HCT116 (cell line): ENCODE results near the gene NAA60. TPM values are rescaled to one million over a fixed set of nuclear protein-coding genes. Genes with fewer than 3 reads are reported as not detected.

Experiments used
- ATAC-seq: fragments of 200-7000 bp; cut with Tn5 transposase; 2 replicates; pipeline ENCODE4 v1.9.1; 2020; ENCODE audit warnings: mild to moderate bottlenecking, moderate library complexity
- BruUV-seq: library from RNA; stranded (reverse); fragments of 400-500 nt; replicated peaks from 2 replicates; lab custom pipeline; 2021; lab: Mats Ljungman, UMichigan
- CTCF ChIA-PET: fragments of 300-600 bp; sonication (Branson Sonifier 250); formaldehyde crosslinking; loops from one replicate; lab custom pipeline; 2021; ENCODE audit warnings: antibody characterized with exemption; lab: Charles Lee
- POLR2A ChIA-PET: fragments of 300-600, 350-600 bp; sonication (Branson Sonifier 250); formaldehyde crosslinking; loops from one replicate; lab custom pipeline; 2021; ENCODE audit warnings: antibody characterized with exemption; lab: Charles Lee
- RAD21 ChIA-PET, 2 experiments: fragments of 300-600 bp; sonication (Branson Sonifier 250); formaldehyde crosslinking; loops; one replicate each; lab custom pipeline; 2023; ENCODE audit warnings: low total read pairs in 2 of 2; ENCODE audit not compliant: uncharacterized antibody in 2 of 2, unreplicated experiment in 2 of 2, low non-redundant PET in 1 of 2; lab: Charles Lee
- DNase-seq: peaks from one replicate; pipeline ENCODE4 v3.0.0-alpha.2; 2010; ENCODE audit warnings: low read depth, low spot score
- H2AFZ ChIP-seq: fragments of 200-600 bp; shearing (Covaris generic), sonication (generic); 2 replicates; pipeline ENCODE4 v1.6.1; 2017; ENCODE audit warnings: low read depth, mixed run types, mixed read lengths, antibody characterized with exemption, low read length; ENCODE audit not compliant: poor library complexity, severe bottlenecking
- H3K27ac ChIP-seq: 2 replicates; pipeline ENCODE4 v1.5.1; 2012; ENCODE audit warnings: low read depth, low read length
- H3K27me3 ChIP-seq: fragments of 200-600 bp; sonication (generic); 2 replicates; pipeline ENCODE4 v1.6.1; 2016; ENCODE audit warnings: mixed run types, low read length, mixed read lengths; ENCODE audit not compliant: insufficient read depth
- H3K36me3 ChIP-seq, 2 experiments: fragments of 200-500 bp in 1 of 2; fragments of 200-600 bp in 1 of 2; sonication (Bioruptor generic) in 1 of 2; sonication (generic) in 1 of 2; 2 replicates each; pipeline versions ENCODE4 v1.5.1 to v1.6.1; 2014 to 2016; ENCODE audit warnings: low read length in 2 of 2, inconsistent platforms in 1 of 2, mixed read lengths in 1 of 2, mixed run types in 1 of 2; ENCODE audit not compliant: insufficient read depth in 2 of 2, control insufficient read depth in 1 of 2
- H3K4me1 ChIP-seq, 2 experiments: fragments of 200-600 bp in 1 of 2; sonication (generic) in 1 of 2; 2 replicates each; pipeline versions ENCODE4 v1.5.1 to v1.6.1; 2012 to 2017; ENCODE audit warnings: low read length in 2 of 2, inconsistent platforms in 1 of 2, mild to moderate bottlenecking in 1 of 2, mixed read lengths in 1 of 2, mixed run types in 1 of 2, moderate library complexity in 1 of 2; ENCODE audit not compliant: insufficient read depth in 2 of 2, control insufficient read depth in 1 of 2
- H3K4me2 ChIP-seq: fragments of 200-600 bp; sonication (generic); 2 replicates; pipeline ENCODE4 v1.6.1; 2017; ENCODE audit warnings: mixed run types, low read length, mixed read lengths
- H3K4me3 ChIP-seq, 2 experiments: fragments of 200-600 bp in 1 of 2; sonication (generic) in 1 of 2; replicated peaks in 1 of 2; 2 replicates each; pipeline ENCODE4 v1.5.1; 2011 to 2016; ENCODE audit warnings: low read length in 2 of 2, control low read depth in 1 of 2, low read depth in 1 of 2, mild to moderate bottlenecking in 1 of 2, mixed read lengths in 1 of 2, mixed run types in 1 of 2
- H3K79me2 ChIP-seq: fragments of 200-600 bp; sonication (generic); 2 replicates; pipeline ENCODE4 v1.6.1; 2017; ENCODE audit warnings: mild to moderate bottlenecking, mixed run types, low read length, moderate library complexity, mixed read lengths; ENCODE audit not compliant: insufficient read depth
- H3K9ac ChIP-seq: fragments of 200-600 bp; sonication (generic); 2 replicates; pipeline ENCODE4 v1.6.1; 2016; ENCODE audit warnings: low read length, mixed read lengths
- H3K9me2 ChIP-seq: fragments of 200-600 bp; sonication (generic), shearing (Covaris generic); 2 replicates; pipeline ENCODE4 v1.6.1; 2017; ENCODE audit warnings: mixed run types, mild to moderate bottlenecking, moderate library complexity; ENCODE audit not compliant: insufficient read depth
- H3K9me3 ChIP-seq, 2 experiments: fragments of 200-500 bp in 1 of 2; fragments of 200-600 bp in 1 of 2; sonication (Bioruptor generic) in 1 of 2; sonication (generic) in 1 of 2; 2 replicates each; pipeline ENCODE4 v1.6.1; 2014 to 2017; ENCODE audit warnings: low read length in 2 of 2, mixed read lengths in 2 of 2, inconsistent platforms in 1 of 2, low read depth in 1 of 2, mild to moderate bottlenecking in 1 of 2, mixed run types in 1 of 2, moderate library complexity in 1 of 2; ENCODE audit not compliant: control insufficient read depth in 1 of 2, insufficient read depth in 1 of 2
- H4K20me1 ChIP-seq: fragments of 200-600 bp; sonication (generic), shearing (Covaris generic); 2 replicates; pipeline ENCODE4 v1.6.1; 2017; ENCODE audit warnings: mixed run types, mild to moderate bottlenecking, moderate library complexity; ENCODE audit not compliant: insufficient read depth
- ATF3 ChIP-seq: IDR thresholded peaks from 2 replicates; pipeline ENCODE4 v1.6.1; 2012
- CTCF ChIP-seq, 3 experiments: fragments of 200-600 bp in 1 of 3; sonication (generic) in 1 of 3; IDR thresholded peaks in 2 of 3; conservative IDR thresholded peaks in 1 of 3; 2 replicates each; pipeline ENCODE4 v1.5.1; 2012 to 2017; ENCODE audit warnings: low read depth in 2 of 3, low read length in 2 of 3, antibody characterized with exemption in 1 of 3, borderline replicate concordance in 1 of 3, control low read depth in 1 of 3, mild to moderate bottlenecking in 1 of 3, mixed read lengths in 1 of 3, mixed run types in 1 of 3, moderate library complexity in 1 of 3; ENCODE audit not compliant: insufficient read depth in 1 of 3
- EZH2phosphoT487 ChIP-seq: fragments of 200-600 bp; IDR thresholded peaks from 2 replicates; pipeline ENCODE4 v1.6.1; 2018; ENCODE audit warnings: antibody characterized with exemption, borderline replicate concordance
- JUND ChIP-seq: IDR thresholded peaks from 2 replicates; pipeline ENCODE4 v1.6.1; 2012
- MAX ChIP-seq: IDR thresholded peaks from 2 replicates; pipeline ENCODE4 v1.6.1; 2012
- SP1 ChIP-seq: IDR thresholded peaks from 2 replicates; pipeline ENCODE4 v1.6.1; 2012; ENCODE audit warnings: low read depth
- ZBTB33 ChIP-seq: IDR thresholded peaks from 2 replicates; pipeline ENCODE4 v1.6.1; 2011; ENCODE audit warnings: mild to moderate bottlenecking, low read length, moderate library complexity; ENCODE audit not compliant: insufficient replicate concordance; ENCODE audit errors: extremely low read depth
- ZNF274 ChIP-seq: fragments of 200-500 bp; sonication (Bioruptor generic); IDR thresholded peaks from 2 replicates; pipeline ENCODE4 v1.6.1; 2014; ENCODE audit warnings: mild to moderate bottlenecking, low read depth, low read length, inconsistent platforms
- intact Hi-C: fragments of 100-400 bp; cut with micrococcal nuclease; formaldehyde crosslinking; loops from 2 replicates; pipeline ENCODE4 v1.10.0; 2022
- total RNA-seq: library from RNA; stranded (reverse); gene quantifications from one replicate; pipeline ENCODE4 v1.2.1, GENCODE V29; 2021; ENCODE audit not compliant: unreplicated experiment

Gene NAA60
- total RNA-seq, 1 experiment from 2014 or later = 32.2 TPM

- no peak for DNase-seq
- CTCF ChIA-PET = no interaction called here
- Histone ChIP-seq H3K4me3 (no peak overlapping the region), H4K20me1 (no peaks in the 10 kb centered on the region), H3K79me2 (peaks cover 69% of the 10 kb centered on the region), H3K9me3 (no peaks in the 10 kb centered on the region), H3K27ac (no peak overlapping the region), H3K36me3 (no peaks in the 10 kb centered on the region), H3K4me1 (peaks cover 21 to 29% of the 10 kb centered on the region in 2 experiments), H3K4me2 (no peak overlapping the region)
- ATAC-seq = no peak
- BruUV-seq = no TSS peak
- intact Hi-C loops = no loop called here
- TF ChIP-seq JUND (no peak), ZBTB33 (no peak), MAX (no peak), CTCF (IDR thresholded peaks at IDR 0.05 in 2 of 3, conservative IDR thresholded peaks at IDR 0.05 in 1 of 3; ENCODE audit: borderline replicate concordance in 1 of 3, insufficient read depth in 1 of 3, low read depth in 2 of 3, low read length in 2 of 3) (no peak), SP1 (no peak), ZNF274 (no peak), EZH2phosphoT487 (no peak), ATF3 (no peak)
- TF ChIP-seq, all 23 proteins: peak for 0
- H2AFZ ChIP-seq = no peak overlapping the region
- no peak overlapping the region for H3K9ac ChIP-seq
- no peaks in the 10 kb centered on the region for H3K9me2 ChIP-seq
- RAD21 ChIA-PET = no interaction called here
- no peaks in the 10 kb centered on the region for H3K27me3 ChIP-seq
- POLR2A ChIA-PET = no interaction called here
These were observed 16.6 kb downstream of the NAA60 start for GRCh38 chr16:3460121-3460520.
